HEK293 (cell line): ENCODE measurements around the gene PAX2.

Experiments used
- CTCF ChIA-PET: fragments of 350-600 bp; formaldehyde crosslinking; extraction: SDS; loops from one replicate; lab custom pipeline; 2021; ENCODE audit warnings: antibody characterized with exemption; lab: Yijun Ruan, JAX
- POLR2A ChIA-PET: fragments of 300-600 bp; formaldehyde crosslinking; extraction: SDS; loops from one replicate; lab custom pipeline; 2020; ENCODE audit warnings: antibody characterized with exemption, inconsistent platforms; lab: Yijun Ruan, JAX
- H3K27ac ChIP-seq: fragments of 200-500 bp; sonication (Bioruptor generic); 2 replicates; pipeline ENCODE4 v1.5.1; 2014; ENCODE audit warnings: low read depth, low read length, control low read depth, inconsistent platforms; ENCODE audit errors: extremely low read depth
- H3K36me3 ChIP-seq, 2 experiments: fragments of 200-500 bp in 1 of 2; sonication (Bioruptor generic) in 1 of 2; 1 replicate in 1 of 2; 2 replicates in 1 of 2; pipeline ENCODE4 v1.5.1; 2014 to 2017; ENCODE audit warnings: inconsistent platforms in 2 of 2, low read length in 2 of 2; ENCODE audit not compliant: control insufficient read depth in 2 of 2, insufficient read depth in 1 of 2
- H3K4me1 ChIP-seq: fragments of 200-500 bp; sonication (Bioruptor generic); 2 replicates; pipeline ENCODE4 v1.5.1; 2014; ENCODE audit warnings: mild to moderate bottlenecking, low read length, inconsistent platforms; ENCODE audit not compliant: control insufficient read depth, insufficient read depth
- H3K4me3 ChIP-seq: 2 replicates; pipeline ENCODE4 v1.5.1; 2011; ENCODE audit warnings: low read depth, mild to moderate bottlenecking, control low read depth, low read length, moderate library complexity
- H3K9me3 ChIP-seq: fragments of 200-500 bp; sonication (Bioruptor generic); 2 replicates; pipeline ENCODE4 v1.5.1; 2014; ENCODE audit warnings: low read depth, low read length, inconsistent platforms; ENCODE audit not compliant: control insufficient read depth, insufficient read depth
- GLIS1 ChIP-seq: fragments of 450-650 bp; formaldehyde crosslinking; IDR thresholded peaks from 2 replicates; pipeline ENCODE4 v1.5.1; 2016; ENCODE audit warnings: missing biosample characterization, missing genetic modification characterization
- SCRT1 ChIP-seq: fragments of 450-650 bp; formaldehyde crosslinking; IDR thresholded peaks from 2 replicates; pipeline ENCODE4 v1.5.1; 2016; ENCODE audit warnings: missing biosample characterization, missing genetic modification characterization, borderline replicate concordance
- WT1 ChIP-seq: fragments of 450-650 bp; formaldehyde crosslinking; IDR thresholded peaks from 2 replicates; pipeline ENCODE4 v1.5.1; 2016; ENCODE audit warnings: missing biosample characterization, missing genetic modification characterization
- ZBTB21 ChIP-seq: fragments of 450-650 bp; formaldehyde crosslinking; IDR thresholded peaks from 2 replicates; pipeline ENCODE4 v1.5.1; 2017; ENCODE audit warnings: missing biosample characterization, missing genetic modification characterization
- ZNF121 ChIP-seq: fragments of 450-650 bp; formaldehyde crosslinking; IDR thresholded peaks from 2 replicates; pipeline ENCODE4 v1.5.1; 2016; ENCODE audit warnings: missing biosample characterization, missing genetic modification characterization
- ZNF132 ChIP-seq: fragments of 450-650 bp; formaldehyde crosslinking; IDR thresholded peaks from 2 replicates; pipeline ENCODE4 v1.5.1; 2017; ENCODE audit warnings: missing biosample characterization, missing genetic modification characterization, borderline replicate concordance
- ZNF223 ChIP-seq: fragments of 450-650 bp; formaldehyde crosslinking; IDR thresholded peaks from 2 replicates; pipeline ENCODE4 v1.5.1; 2016; ENCODE audit warnings: missing biosample characterization, missing genetic modification characterization
- ZNF311 ChIP-seq: fragments of 450-650 bp; formaldehyde crosslinking; IDR thresholded peaks from 2 replicates; pipeline ENCODE4 v1.5.1; 2017; ENCODE audit warnings: missing biosample characterization, missing genetic modification characterization, borderline replicate concordance
- ZNF335 ChIP-seq: fragments of 450-650 bp; formaldehyde crosslinking; conservative IDR thresholded peaks from 2 replicates; pipeline ENCODE4 v1.5.1; 2016; ENCODE audit warnings: missing biosample characterization, missing genetic modification characterization
- ZNF629 ChIP-seq: fragments of 450-650 bp; formaldehyde crosslinking; IDR thresholded peaks from 2 replicates; pipeline ENCODE4 v1.5.1; 2017; ENCODE audit warnings: missing biosample characterization, missing genetic modification characterization
- ZXDB ChIP-seq: fragments of 450-650 bp; formaldehyde crosslinking; IDR thresholded peaks from 2 replicates; pipeline ENCODE4 v1.5.1; 2016; ENCODE audit warnings: missing biosample characterization, missing genetic modification characterization
- TF ChIP-seq, protein P1 (sequence below): fragments of 450-650 bp; formaldehyde crosslinking; IDR thresholded peaks from 2 replicates; pipeline ENCODE4 v1.5.1; 2016; ENCODE audit warnings: missing biosample characterization, missing genetic modification characterization
- TF ChIP-seq, protein P2 (sequence below): fragments of 450-650 bp; formaldehyde crosslinking; conservative IDR thresholded peaks from 2 replicates; pipeline ENCODE4 v1.5.1; 2016; ENCODE audit warnings: low read depth, missing biosample characterization, missing genetic modification characterization

PAX2 gene

DNA sequence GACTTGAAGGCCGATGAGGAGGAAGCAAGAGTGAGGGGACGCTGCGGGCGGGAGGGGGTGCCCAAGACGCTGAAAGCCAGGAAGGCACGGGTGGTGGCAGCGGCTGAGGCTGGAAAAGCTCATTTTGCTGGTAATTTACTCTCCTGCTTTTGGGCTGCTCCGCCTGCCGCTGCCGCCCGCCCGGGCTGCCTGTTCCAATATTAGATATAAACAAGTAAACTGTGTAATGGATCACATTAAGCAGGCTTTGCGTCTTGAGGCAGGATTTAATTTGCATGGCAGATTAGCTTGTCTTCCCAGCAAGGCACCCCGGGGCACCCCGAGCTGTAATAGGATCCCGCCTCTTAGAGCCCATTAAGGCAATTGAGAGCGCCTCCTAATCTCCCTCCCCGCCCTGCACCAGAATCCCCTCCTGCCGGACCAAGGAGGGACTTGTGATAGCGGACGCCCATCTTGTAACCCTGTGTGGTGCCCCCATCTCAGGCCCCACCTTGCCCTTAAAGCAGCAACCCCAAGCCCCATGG, 121.3 kb downstream of the PAX2 start (continued):
- TF ChIP-seq, protein P1, sequence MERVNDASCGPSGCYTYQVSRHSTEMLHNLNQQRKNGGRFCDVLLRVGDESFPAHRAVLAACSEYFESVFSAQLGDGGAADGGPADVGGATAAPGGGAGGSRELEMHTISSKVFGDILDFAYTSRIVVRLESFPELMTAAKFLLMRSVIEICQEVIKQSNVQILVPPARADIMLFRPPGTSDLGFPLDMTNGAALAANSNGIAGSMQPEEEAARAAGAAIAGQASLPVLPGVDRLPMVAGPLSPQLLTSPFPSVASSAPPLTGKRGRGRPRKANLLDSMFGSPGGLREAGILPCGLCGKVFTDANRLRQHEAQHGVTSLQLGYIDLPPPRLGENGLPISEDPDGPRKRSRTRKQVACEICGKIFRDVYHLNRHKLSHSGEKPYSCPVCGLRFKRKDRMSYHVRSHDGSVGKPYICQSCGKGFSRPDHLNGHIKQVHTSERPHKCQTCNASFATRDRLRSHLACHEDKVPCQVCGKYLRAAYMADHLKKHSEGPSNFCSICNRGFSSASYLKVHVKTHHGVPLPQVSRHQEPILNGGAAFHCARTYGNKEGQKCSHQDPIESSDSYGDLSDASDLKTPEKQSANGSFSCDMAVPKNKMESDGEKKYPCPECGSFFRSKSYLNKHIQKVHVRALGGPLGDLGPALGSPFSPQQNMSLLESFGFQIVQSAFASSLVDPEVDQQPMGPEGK (tag by site-specific recombination): peak; percentile 39; the same call in 1 of the 2 replicates
- peak; percentile 85 for TF ChIP-seq ZNF335

DNA sequence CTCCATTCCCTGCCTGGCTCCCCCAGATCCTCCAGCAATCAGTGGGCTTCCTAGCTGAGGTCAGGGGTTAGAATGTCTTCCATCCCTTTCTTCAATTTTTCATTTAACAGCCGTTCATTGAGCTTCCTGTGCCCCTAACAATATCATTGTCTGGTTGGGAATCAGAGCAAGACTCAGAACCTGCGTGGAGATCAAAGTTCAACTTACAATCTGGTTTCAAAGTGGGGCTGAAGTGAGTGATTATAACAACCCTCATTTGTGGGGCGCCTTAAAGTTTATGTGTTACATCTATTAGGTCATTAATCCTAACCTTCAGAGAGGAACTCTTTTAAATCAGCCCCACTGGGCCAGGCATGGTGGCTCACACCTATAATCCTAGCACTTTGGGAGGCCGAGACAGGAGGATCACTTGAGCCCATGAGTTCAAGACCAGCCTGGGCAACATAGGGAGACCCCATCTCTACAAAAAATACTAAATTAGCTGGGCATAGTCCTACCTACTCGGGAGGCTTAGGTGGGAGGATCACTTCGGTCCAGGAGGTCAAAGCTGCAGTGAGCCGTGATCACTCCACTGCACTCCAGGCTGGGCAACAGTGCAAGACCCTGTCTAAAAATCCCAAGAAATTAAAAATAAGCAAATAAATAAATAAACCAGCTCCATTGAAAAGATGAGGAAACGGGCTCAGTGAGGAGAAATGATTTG, 122.0 kb downstream of the PAX2 start:
- no peak overlapping the region for H3K4me3 ChIP-seq
- TF ChIP-seq SCRT1 (tag by site-specific recombination) (no peak), ZBTB21 (tag by site-specific recombination) (no peak), ZNF121 (tag by site-specific recombination) (peak; percentile 98), ZNF223 (no peak), ZNF311 (tag by site-specific recombination) (no peak)
- TF ChIP-seq, all 188 proteins: peak for 1
- Histone ChIP-seq H3K36me3 (no peaks in the 10 kb centered on the region), H3K4me1 (no peaks in the 10 kb centered on the region; the same call in 1 of the 2 replicates), H3K27ac (no peak overlapping the region), H3K9me3 (no peaks in the 10 kb centered on the region)
- POLR2A ChIA-PET: interaction anchor here (0.5 kb wide), 1 partner anchor 69 kb away, joined by 4 read pairs; no protein-coding TSS in a partner anchor
- CTCF ChIA-PET: interaction anchor here (0.7 to 3.5 kb wide), 5 partner anchors 11 to 433 kb away, joined by 3 to 18 read pairs (median 8); no protein-coding TSS in a partner anchor

DNA sequence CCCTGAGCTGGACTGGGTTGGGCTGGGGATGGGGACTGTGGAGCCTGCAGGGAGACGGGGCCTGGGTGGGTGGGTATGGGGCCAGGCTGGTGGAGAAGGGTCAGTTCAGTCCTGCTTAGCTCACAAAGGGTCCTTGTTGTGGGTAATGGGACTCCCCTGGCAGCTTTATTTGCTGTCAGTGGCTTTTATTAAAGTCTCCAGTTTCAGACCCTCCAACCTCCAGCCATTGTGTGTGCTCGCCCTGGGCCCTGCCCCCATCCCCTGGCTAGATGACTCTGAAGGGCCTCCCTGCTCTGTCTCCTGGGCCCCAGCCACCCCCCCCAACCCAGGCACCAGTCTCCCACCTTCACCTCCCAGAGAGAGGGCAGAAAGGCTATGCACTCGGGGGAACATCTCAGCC, 123.0 kb downstream of the PAX2 start:
- Histone ChIP-seq H3K4me3 (no peak overlapping the region), H3K27ac (no peak overlapping the region), H3K4me1 (no peaks in the 10 kb centered on the region; the same call in 1 of the 2 replicates), H3K36me3 (no peaks in the 10 kb centered on the region), H3K9me3 (no peaks in the 10 kb centered on the region)
- POLR2A ChIA-PET: no interaction called here
- CTCF ChIA-PET: interaction anchor here (0.6 to 3.5 kb wide), 6 partner anchors 10 to 434 kb away, joined by 3 to 18 read pairs (median 4); no protein-coding TSS in a partner anchor
- TF ChIP-seq, protein P2, sequence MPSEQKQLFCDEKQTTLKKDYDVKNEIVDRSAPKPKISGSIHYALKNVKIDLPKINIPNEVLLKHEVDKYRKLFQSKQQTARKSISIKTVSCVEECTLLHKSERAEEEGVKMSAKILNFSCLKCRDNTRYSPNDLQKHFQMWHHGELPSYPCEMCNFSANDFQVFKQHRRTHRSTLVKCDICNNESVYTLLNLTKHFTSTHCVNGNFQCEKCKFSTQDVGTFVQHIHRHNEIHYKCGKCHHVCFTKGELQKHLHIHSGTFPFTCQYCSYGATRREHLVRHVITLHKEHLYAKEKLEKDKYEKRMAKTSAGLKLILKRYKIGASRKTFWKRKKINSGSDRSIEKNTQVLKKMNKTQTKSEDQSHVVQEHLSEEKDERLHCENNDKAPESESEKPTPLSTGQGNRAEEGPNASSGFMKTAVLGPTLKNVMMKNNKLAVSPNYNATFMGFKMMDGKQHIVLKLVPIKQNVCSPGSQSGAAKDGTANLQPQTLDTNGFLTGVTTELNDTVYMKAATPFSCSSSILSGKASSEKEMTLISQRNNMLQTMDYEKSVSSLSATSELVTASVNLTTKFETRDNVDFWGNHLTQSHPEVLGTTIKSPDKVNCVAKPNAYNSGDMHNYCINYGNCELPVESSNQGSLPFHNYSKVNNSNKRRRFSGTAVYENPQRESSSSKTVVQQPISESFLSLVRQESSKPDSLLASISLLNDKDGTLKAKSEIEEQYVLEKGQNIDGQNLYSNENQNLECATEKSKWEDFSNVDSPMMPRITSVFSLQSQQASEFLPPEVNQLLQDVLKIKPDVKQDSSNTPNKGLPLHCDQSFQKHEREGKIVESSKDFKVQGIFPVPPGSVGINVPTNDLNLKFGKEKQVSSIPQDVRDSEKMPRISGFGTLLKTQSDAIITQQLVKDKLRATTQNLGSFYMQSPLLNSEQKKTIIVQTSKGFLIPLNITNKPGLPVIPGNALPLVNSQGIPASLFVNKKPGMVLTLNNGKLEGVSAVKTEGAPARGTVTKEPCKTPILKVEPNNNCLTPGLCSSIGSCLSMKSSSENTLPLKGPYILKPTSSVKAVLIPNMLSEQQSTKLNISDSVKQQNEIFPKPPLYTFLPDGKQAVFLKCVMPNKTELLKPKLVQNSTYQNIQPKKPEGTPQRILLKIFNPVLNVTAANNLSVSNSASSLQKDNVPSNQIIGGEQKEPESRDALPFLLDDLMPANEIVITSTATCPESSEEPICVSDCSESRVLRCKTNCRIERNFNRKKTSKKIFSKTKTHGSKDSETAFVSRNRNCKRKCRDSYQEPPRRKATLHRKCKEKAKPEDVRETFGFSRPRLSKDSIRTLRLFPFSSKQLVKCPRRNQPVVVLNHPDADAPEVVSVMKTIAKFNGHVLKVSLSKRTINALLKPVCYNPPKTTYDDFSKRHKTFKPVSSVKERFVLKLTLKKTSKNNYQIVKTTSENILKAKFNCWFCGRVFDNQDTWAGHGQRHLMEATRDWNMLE (tag by site-specific recombination): no peak
- no peak for TF ChIP-seq WT1 (tag by site-specific recombination)
- no peak for TF ChIP-seq ZNF132 (tag by site-specific recombination)
- TF ChIP-seq GLIS1: peak; percentile 29; the same call in 1 of the 2 replicates
- TF ChIP-seq ZNF629 (tag by site-specific recombination): no peak
- TF ChIP-seq ZXDB (tag by site-specific recombination): no peak
